Breast epithelium (tissue), 3 donors: ENCODE results near the gene FAM20B.
"Not testable (repeated sequence)": the region's sequence is repeated elsewhere in the genome, so short reads cannot be mapped to it uniquely, and the experiment has no call there.

Source experiments
- POLR2AphosphoS5 ChIP-seq, 3 donors: sonication (generic); formaldehyde crosslinking; IDR thresholded peaks; one replicate each; pipeline ENCODE4 v1.6.1; 2017; ENCODE audit warnings: antibody characterized with exemption in 3 of 3
- TF ChIP-seq, protein P1 (sequence below), 3 donors: fragments of 450-650 bp; IDR thresholded peaks; one replicate each; pipeline ENCODE4 v1.5.1; 2016 to 2017; ENCODE audit warnings: antibody characterized with exemption in 3 of 3, mild to moderate bottlenecking in 3 of 3, moderate library complexity in 3 of 3

DNA sequence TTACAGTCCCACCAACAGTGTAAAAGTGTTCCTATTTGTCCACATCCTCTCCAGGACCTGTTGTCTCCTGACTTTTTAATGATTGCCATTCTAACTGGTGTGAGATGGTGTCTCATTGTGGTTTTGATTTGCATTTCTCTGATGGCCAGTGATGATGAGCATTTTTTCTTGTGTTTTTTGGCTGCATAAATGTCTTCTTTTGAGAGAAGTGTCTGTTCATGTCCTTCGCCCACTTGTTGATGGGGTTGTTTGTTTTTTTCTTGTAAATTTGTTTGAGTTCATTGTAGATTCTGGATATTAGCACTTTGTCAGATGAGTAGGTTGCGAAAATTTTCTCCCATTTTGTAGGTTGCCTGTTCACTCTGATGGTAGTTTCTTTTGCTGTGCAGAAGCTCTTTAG is 37.5 kb upstream of the FAM20B start:
- TF ChIP-seq, protein P1, sequence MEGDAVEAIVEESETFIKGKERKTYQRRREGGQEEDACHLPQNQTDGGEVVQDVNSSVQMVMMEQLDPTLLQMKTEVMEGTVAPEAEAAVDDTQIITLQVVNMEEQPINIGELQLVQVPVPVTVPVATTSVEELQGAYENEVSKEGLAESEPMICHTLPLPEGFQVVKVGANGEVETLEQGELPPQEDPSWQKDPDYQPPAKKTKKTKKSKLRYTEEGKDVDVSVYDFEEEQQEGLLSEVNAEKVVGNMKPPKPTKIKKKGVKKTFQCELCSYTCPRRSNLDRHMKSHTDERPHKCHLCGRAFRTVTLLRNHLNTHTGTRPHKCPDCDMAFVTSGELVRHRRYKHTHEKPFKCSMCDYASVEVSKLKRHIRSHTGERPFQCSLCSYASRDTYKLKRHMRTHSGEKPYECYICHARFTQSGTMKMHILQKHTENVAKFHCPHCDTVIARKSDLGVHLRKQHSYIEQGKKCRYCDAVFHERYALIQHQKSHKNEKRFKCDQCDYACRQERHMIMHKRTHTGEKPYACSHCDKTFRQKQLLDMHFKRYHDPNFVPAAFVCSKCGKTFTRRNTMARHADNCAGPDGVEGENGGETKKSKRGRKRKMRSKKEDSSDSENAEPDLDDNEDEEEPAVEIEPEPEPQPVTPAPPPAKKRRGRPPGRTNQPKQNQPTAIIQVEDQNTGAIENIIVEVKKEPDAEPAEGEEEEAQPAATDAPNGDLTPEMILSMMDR (IDR thresholded peaks at IDR 0.05), result not testable (repeated sequence)
- not testable (repeated sequence) for TF ChIP-seq POLR2AphosphoS5 (IDR thresholded peaks at IDR 0.05)
